DOHH2 (cell line): ENCODE data around the gene CDK19.

Experiments
- H3F3A ChIP-seq: fragments of 200-600 bp; sonication (generic), shearing (Covaris generic); 2 replicates; pipeline ENCODE4 v1.6.0; 2016; ENCODE audit warnings: antibody characterized with exemption, mild to moderate bottlenecking; ENCODE audit not compliant: control insufficient read depth, insufficient read depth
- H3K27ac ChIP-seq: fragments of 200-600 bp; sonication (generic); 2 replicates; pipeline ENCODE4 v1.5.1; 2014; ENCODE audit warnings: low read depth, mild to moderate bottlenecking, low read length, moderate library complexity
- H3K27me3 ChIP-seq: fragments of 200-600 bp; sonication (generic); 2 replicates; pipeline ENCODE4 v1.6.1; 2014; ENCODE audit warnings: mild to moderate bottlenecking, low read length, mixed read lengths; ENCODE audit not compliant: control insufficient read depth
- H3K36me3 ChIP-seq: fragments of 200-600 bp; sonication (generic); 2 replicates; pipeline ENCODE4 v1.6.1; 2014; ENCODE audit warnings: mild to moderate bottlenecking, low read length, moderate library complexity, mixed read lengths; ENCODE audit not compliant: control insufficient read depth
- H3K4me1 ChIP-seq: fragments of 200-600 bp; sonication (generic); 2 replicates; pipeline ENCODE4 v1.6.1; 2014; ENCODE audit warnings: mild to moderate bottlenecking, low read length, mixed read lengths; ENCODE audit not compliant: control insufficient read depth
- H3K4me2 ChIP-seq: fragments of 200-600 bp; sonication (generic); 2 replicates; pipeline ENCODE4 v1.6.0; 2014; ENCODE audit warnings: mild to moderate bottlenecking, low read length, moderate library complexity
- H3K4me3 ChIP-seq: fragments of 200-600 bp; sonication (generic); 2 replicates; pipeline ENCODE4 v1.5.1; 2014; ENCODE audit warnings: mild to moderate bottlenecking, low read length, mixed read lengths
- H3K79me2 ChIP-seq: fragments of 200-600 bp; sonication (generic); 2 replicates; pipeline ENCODE4 v1.6.1; 2014; ENCODE audit warnings: mild to moderate bottlenecking, low read length, mixed read lengths; ENCODE audit not compliant: control insufficient read depth
- H3K9me2 ChIP-seq: fragments of 200-600 bp; sonication (generic); replicated peaks from 2 replicates; pipeline ENCODE4 v1.6.1; 2014; ENCODE audit warnings: mild to moderate bottlenecking, low read length, mixed read lengths; ENCODE audit not compliant: control insufficient read depth
- H3K9me3 ChIP-seq: fragments of 200-600 bp; sonication (generic); 2 replicates; pipeline ENCODE4 v1.6.1; 2014; ENCODE audit warnings: antibody characterized with exemption, low read length, mixed read lengths; ENCODE audit not compliant: control insufficient read depth, insufficient read depth
- H4K20me1 ChIP-seq: fragments of 200-600 bp; sonication (generic); 2 replicates; pipeline ENCODE4 v1.6.0; 2014; ENCODE audit warnings: low read depth, mild to moderate bottlenecking, antibody characterized with exemption, low read length, moderate library complexity; ENCODE audit not compliant: control insufficient read depth, insufficient read depth
- EZH2phosphoT487 ChIP-seq: fragments of 200-600 bp; sonication (generic); IDR thresholded peaks from 2 replicates; pipeline ENCODE4 v1.6.1; 2017; ENCODE audit warnings: borderline replicate concordance, mild to moderate bottlenecking, antibody characterized with exemption, low read length, moderate library complexity, mixed read lengths
- TF ChIP-seq, protein P1 (sequence below): fragments of 200-600 bp; sonication (generic); IDR thresholded peaks from one replicate; pipeline ENCODE4 v1.5.1; 2014; ENCODE audit warnings: antibody characterized with exemption, mild to moderate bottlenecking, low read depth, low read length; ENCODE audit not compliant: poor library complexity, severe bottlenecking

The CDK19 gene

DNA sequence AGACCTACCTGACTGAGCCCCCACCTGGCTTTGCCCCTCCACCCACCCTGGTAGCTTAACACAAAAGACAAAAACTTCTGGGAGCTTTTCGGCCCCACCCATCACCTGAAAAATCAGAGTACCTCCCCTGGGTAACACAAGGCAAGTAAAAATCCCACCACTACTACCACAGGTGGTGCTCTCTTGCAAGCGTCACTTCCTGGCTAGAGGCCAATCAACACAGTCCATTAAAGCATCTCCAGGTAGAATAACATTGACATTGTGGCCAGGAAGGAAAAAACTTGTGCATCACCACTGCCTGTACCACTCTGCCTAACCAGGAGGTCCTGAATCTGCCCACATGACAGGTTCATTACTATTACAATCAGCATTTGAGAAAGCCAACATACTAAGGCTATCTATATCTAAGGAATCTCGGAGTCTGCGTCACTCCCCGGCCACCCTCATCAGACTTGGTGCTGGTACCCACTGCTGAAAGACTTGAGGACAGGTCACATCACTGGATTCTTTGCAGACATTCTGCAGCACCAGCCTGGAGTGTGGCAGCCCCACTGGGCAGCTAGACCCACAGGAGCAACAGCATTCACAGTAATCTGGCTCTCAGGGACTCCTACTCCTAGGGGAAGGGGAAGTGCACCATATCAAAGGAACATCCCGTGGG, 125.9 kb downstream of the CDK19 start:
- Histone ChIP-seq H3K4me2 (no peak overlapping the region), H3K79me2 (peaks cover 4% of the 10 kb centered on the region; the same call in 1 of the 2 replicates), H3K27ac (no peak overlapping the region), H3K9me2 (no peaks in the 10 kb centered on the region), H3K36me3 (no peaks in the 10 kb centered on the region), H3K4me3 (no peak overlapping the region), H3K27me3 (no peaks in the 10 kb centered on the region), H4K20me1 (no peaks in the 10 kb centered on the region; the same call in 1 of the 2 replicates), H3K4me1 (no peaks in the 10 kb centered on the region), H3K9me3 (no peaks in the 10 kb centered on the region), H3F3A (no peaks in the 10 kb centered on the region)
- TF ChIP-seq, protein P1, sequence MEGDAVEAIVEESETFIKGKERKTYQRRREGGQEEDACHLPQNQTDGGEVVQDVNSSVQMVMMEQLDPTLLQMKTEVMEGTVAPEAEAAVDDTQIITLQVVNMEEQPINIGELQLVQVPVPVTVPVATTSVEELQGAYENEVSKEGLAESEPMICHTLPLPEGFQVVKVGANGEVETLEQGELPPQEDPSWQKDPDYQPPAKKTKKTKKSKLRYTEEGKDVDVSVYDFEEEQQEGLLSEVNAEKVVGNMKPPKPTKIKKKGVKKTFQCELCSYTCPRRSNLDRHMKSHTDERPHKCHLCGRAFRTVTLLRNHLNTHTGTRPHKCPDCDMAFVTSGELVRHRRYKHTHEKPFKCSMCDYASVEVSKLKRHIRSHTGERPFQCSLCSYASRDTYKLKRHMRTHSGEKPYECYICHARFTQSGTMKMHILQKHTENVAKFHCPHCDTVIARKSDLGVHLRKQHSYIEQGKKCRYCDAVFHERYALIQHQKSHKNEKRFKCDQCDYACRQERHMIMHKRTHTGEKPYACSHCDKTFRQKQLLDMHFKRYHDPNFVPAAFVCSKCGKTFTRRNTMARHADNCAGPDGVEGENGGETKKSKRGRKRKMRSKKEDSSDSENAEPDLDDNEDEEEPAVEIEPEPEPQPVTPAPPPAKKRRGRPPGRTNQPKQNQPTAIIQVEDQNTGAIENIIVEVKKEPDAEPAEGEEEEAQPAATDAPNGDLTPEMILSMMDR: no peak

DNA sequence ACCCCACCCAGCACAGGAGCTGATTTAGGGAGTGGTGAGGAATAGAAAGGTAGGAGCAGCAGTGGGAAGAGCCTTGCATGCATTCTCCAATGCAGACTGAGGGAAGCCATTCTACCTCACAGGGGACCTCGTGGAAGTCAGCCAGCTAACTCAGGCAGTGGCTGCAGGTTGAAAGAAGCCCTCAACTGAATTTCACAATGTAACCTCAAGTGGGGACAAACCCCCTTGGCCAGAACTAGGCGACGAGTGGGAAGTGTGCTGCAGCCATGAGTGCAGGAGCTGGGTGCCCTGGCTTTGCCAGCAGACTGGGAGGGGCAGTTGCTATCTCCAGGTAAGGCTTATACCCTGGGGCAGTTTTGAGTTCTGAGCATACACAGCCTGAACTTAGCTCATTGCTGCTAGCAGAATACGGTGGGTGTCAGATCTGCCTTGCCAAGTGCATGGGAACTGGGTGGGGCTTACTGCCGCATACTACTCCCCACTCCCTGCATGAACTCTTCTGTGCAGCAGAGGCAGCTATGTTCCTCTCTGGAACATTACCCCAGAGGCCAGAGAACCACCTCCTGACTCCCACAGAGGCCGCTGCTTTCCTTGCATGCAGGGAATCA, 126.5 kb downstream of the CDK19 start:
- no peaks in the 10 kb centered on the region for H3K36me3 ChIP-seq
- no peak overlapping the region for H3K27ac ChIP-seq
- peaks cover 4% of the 10 kb centered on the region; the same call in 1 of the 2 replicates for H3K79me2 ChIP-seq

DNA sequence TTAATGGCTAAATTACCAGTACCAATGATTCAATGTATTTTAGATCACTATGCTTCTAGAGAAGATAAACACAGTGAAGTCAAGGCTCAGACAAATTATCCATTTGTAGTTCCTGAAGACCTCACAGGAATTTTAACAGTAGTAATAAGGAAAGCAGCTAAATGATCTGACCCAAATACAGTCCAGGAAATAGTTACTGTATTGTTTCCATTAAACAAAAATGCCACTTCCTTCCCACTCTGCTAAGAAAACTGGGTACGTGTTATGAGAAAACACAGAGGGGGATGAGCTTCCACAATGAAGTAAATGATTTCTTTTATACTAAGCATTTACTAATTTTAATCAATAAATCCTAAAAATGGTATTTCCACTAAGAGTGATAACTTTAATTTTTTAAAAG, 127.9 kb downstream of the CDK19 start:
- H4K20me1 ChIP-seq: no peaks in the 10 kb centered on the region; the same call in 1 of the 2 replicates
- no peak overlapping the region for H3K4me2 ChIP-seq
- H3K79me2 ChIP-seq: no peaks in the 10 kb centered on the region
- TF ChIP-seq, protein P1: no peak
- no peak for TF ChIP-seq EZH2phosphoT487
- no peaks in the 10 kb centered on the region for H3K36me3 ChIP-seq
- no peak overlapping the region for H3K4me3 ChIP-seq
- H3K9me2 ChIP-seq: no peaks in the 10 kb centered on the region
- H3K9me3 ChIP-seq: no peaks in the 10 kb centered on the region
- peaks cover 3% of the 10 kb centered on the region for H3K4me1 ChIP-seq
- no peaks in the 10 kb centered on the region for H3F3A ChIP-seq
- no peak overlapping the region for H3K27ac ChIP-seq
- H3K27me3 ChIP-seq: no peaks in the 10 kb centered on the region

More for the DNA sequence above, 126.5 kb downstream of the CDK19 start:
- Histone ChIP-seq H4K20me1 (no peaks in the 10 kb centered on the region; the same call in 1 of the 2 replicates), H3K4me3 (no peak overlapping the region), H3K27me3 (no peaks in the 10 kb centered on the region), H3K4me1 (no peaks in the 10 kb centered on the region), H3K9me3 (no peaks in the 10 kb centered on the region), H3K4me2 (no peak overlapping the region), H3K9me2 (no peaks in the 10 kb centered on the region), H3F3A (no peaks in the 10 kb centered on the region)
- no peak for TF ChIP-seq EZH2phosphoT487
- TF ChIP-seq, protein P1: no peak
